BJ (cell line): Measurements from ENCODE around the gene KLF11. TPM values are rescaled to one million over a fixed set of nuclear protein-coding genes. Genes with fewer than 3 reads are reported as not detected.
"Not testable (repeated sequence)": the region's sequence is repeated elsewhere in the genome, so short reads cannot be mapped to it uniquely, and the experiment has no call there.

Experiments
- CTCF ChIA-PET: fragments of 350-600 bp; formaldehyde crosslinking; extraction: SDS; loops from one replicate; lab custom pipeline; 2021; ENCODE audit warnings: antibody characterized with exemption, inconsistent platforms; lab: Yijun Ruan, JAX
- POLR2A ChIA-PET: fragments of 300-600 bp; sonication (Branson Sonifier 250); formaldehyde crosslinking; extraction: SDS; loops from one replicate; lab custom pipeline; 2021; ENCODE audit warnings: antibody characterized with exemption; lab: Charles Lee
- DNase-seq: peaks from one replicate; pipeline ENCODE4 v3.0.0-alpha.2; 2011; ENCODE audit warnings: low read depth
- H3K27me3 ChIP-seq: 2 replicates; pipeline ENCODE4 v1.6.0; 2011; ENCODE audit warnings: low read length; ENCODE audit not compliant: control insufficient read depth, insufficient read depth
- H3K36me3 ChIP-seq: 2 replicates; pipeline ENCODE4 v1.5.1; 2011; ENCODE audit warnings: low read length; ENCODE audit not compliant: control insufficient read depth, insufficient read depth
- H3K4me3 ChIP-seq: 2 replicates; pipeline ENCODE4 v1.5.1; 2011; ENCODE audit warnings: low read depth, mild to moderate bottlenecking, control low read depth, low read length
- polyA plus RNA-seq: library from polyadenylated mRNA; depleted of rRNA; stranded (reverse); fragments of >200 nt; gene quantifications from 2 replicates; pipeline ENCODE4 v1.2.3, GENCODE V29; 2011
- TF ChIP-seq, protein P1 (sequence below): IDR thresholded peaks from 2 replicates; pipeline ENCODE4 v1.5.1; 2011; ENCODE audit warnings: low read depth, mild to moderate bottlenecking, control low read depth, inconsistent platforms, low read length, moderate library complexity; ENCODE audit not compliant: insufficient read depth

Gene KLF11
- polyA plus RNA-seq, 1 experiment: 21.7 TPM

DNA sequence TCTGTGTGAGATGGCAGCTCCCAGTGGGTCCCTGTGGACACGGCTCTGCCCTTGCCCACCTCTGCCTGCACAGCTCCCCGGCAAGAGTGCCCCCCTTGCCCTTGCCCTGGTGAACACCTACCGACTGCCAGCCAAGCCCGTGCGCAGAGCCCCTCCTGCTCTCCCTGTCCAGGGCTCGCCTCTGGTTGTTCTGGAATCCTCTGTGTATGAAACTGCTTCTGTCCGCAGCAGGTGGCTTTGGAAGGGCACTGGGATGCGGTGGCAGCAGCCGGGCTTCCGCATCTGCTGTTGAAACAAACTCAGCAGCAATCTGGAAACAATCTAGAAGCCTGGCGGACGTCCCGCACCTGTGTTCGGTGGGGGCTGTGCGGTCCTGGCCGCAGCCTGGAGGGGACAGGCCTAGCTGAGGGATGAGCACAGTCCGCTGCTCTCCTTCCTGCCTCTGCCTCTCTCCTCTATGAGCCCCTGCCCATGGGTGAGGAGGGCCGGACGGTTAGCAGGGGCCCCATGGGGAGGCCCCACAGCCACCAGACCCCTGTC, 34.0 kb upstream of the KLF11 start:
- Histone ChIP-seq H3K27me3 (no peaks in the 10 kb centered on the region), H3K4me3 (no peak overlapping the region), H3K36me3 (no peaks in the 10 kb centered on the region)
- POLR2A ChIA-PET: interaction anchor here (0.6 kb wide), 1 partner anchor 34 kb away, joined by 9 read pairs; no protein-coding TSS in a partner anchor
- no peak for DNase-seq
- TF ChIP-seq, protein P1, sequence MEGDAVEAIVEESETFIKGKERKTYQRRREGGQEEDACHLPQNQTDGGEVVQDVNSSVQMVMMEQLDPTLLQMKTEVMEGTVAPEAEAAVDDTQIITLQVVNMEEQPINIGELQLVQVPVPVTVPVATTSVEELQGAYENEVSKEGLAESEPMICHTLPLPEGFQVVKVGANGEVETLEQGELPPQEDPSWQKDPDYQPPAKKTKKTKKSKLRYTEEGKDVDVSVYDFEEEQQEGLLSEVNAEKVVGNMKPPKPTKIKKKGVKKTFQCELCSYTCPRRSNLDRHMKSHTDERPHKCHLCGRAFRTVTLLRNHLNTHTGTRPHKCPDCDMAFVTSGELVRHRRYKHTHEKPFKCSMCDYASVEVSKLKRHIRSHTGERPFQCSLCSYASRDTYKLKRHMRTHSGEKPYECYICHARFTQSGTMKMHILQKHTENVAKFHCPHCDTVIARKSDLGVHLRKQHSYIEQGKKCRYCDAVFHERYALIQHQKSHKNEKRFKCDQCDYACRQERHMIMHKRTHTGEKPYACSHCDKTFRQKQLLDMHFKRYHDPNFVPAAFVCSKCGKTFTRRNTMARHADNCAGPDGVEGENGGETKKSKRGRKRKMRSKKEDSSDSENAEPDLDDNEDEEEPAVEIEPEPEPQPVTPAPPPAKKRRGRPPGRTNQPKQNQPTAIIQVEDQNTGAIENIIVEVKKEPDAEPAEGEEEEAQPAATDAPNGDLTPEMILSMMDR: no peak
- CTCF ChIA-PET: interaction anchor here (1.5 kb wide), 1 partner anchor 25 kb away, joined by 7 read pairs; no protein-coding TSS in a partner anchor

GRCh38 chr2:10009811-10010781, 33.3 kb upstream of the KLF11 start:
- TF ChIP-seq, protein P1: no peak
- ChIA-PET CTCF (interaction anchor here (0.6 kb wide), 1 partner anchor 36 kb away, joined by 3 read pairs; no protein-coding TSS in a partner anchor), POLR2A (interaction anchor here (0.6 kb wide), 1 partner anchor 34 kb away, joined by 9 read pairs; no protein-coding TSS in a partner anchor)
- Histone ChIP-seq H3K36me3 (no peaks in the 10 kb centered on the region), H3K27me3 (no peaks in the 10 kb centered on the region), H3K4me3 (no peak overlapping the region)
- DNase-seq: no peak

DNA sequence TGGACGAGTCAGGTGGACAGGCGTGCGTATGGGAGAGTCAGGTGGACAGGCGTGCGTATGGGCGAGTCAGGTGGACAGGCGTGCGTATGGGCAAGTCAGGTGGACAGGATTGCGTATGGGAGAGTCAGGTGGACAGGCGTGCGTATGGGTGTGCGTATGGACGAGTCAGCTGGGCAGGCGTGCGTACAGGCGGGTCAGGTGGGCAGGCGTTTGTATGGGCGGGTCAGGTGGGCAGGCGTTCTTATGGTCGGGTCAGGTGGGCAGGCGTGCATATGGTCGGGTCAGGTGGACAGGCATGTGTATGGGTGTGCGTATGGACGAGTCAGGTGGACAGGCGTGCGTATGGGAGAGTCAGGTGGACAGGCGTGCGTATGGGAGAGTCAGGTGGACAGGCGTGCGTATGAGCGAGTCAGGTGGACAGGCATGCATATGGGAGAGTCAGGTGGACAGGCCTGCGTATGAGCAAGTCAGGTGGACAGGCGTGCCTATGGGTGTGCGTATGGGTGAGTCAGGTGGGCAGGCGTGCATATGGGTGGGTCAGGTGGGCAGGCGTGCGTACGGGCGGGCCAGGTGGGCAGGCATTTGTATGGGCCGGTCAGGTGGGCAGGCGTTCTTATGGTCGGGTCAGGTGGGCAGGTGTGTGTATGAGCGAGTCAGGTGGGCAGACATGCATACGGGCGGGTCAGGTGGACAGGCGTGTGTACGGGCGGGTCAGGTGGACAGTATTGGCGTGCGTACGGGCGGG, 32.3 kb upstream of the KLF11 start:
- CTCF ChIA-PET: interaction anchor here (0.6 kb wide), 1 partner anchor 37 kb away, joined by 3 read pairs; no protein-coding TSS in a partner anchor
- POLR2A ChIA-PET, H3K4me3 ChIP-seq, DNase-seq, H3K36me3 ChIP-seq, H3K27me3 ChIP-seq: not testable (repeated sequence)

DNA sequence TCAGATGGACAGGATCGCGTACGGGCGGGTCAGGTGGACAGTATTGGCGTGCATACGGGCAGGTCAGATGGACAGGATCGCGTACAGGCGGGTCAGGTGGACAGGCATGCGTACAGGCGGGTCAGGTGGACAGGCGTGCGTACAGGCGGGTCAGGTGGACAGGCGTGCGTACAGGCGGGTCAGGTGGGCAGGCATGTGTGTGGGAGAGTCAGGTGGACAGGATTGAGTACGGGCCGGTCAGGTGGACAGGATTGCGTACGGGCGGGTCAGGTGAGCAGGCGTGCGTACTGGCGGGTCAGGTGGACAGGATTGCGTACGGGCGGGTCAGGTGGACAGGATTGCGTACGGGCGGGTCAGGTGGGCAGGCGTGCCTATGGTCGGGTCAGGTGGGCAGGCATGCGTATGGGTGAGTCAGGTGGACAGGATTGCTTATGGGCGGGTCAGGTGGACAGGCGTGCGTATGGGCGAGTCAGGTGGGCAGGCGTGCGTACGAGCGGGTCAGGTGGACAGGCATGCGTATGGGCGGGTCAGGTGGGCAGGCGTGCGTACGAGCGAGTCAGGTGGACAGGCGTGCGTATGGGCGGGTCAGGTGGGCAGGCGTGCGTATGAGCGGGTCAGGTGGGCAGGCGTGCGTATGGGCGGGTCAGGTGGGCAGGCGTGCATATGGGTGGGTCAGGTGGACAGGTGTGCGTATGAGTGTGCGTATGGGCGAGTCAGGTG, 31.6 kb upstream of the KLF11 start:
- H3K27me3 ChIP-seq, DNase-seq, POLR2A ChIA-PET, H3K36me3 ChIP-seq, H3K4me3 ChIP-seq, CTCF ChIA-PET: not testable (repeated sequence)

- POLR2A ChIA-PET, H3K27me3 ChIP-seq, H3K4me3 ChIP-seq, DNase-seq, CTCF ChIA-PET, H3K36me3 ChIP-seq: not testable (repeated sequence)
Measured at GRCh38 chr2:10012366-10012962, 30.9 kb upstream of the KLF11 start.

DNA sequence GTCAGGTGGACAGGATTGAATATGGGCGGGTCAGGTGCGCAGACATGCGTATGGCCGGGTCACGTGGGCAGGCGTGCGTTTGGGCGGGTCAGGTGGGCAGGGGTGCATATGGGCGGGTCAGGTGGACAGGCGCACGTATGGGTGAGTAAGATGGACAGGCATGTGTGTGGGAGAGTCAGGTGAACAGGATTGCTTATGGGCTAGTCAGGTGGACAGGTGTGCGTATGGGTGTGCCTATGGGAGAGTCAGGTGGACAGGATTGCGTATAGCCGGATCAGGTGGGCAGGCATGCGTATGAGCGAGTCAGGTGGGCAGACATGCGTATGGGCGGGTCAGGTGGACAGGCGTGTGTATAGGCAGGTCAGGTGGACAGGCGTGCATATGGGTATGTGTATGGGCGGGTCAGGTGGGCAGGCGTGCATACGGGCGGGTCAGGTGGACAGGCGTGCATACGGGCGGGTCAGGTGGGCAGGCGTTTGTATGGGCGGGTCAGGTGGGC, 30.3 kb upstream of the KLF11 start:
- no peak for DNase-seq
- TF ChIP-seq, protein P1: no peak
- CTCF ChIA-PET: no interaction called here

DNA sequence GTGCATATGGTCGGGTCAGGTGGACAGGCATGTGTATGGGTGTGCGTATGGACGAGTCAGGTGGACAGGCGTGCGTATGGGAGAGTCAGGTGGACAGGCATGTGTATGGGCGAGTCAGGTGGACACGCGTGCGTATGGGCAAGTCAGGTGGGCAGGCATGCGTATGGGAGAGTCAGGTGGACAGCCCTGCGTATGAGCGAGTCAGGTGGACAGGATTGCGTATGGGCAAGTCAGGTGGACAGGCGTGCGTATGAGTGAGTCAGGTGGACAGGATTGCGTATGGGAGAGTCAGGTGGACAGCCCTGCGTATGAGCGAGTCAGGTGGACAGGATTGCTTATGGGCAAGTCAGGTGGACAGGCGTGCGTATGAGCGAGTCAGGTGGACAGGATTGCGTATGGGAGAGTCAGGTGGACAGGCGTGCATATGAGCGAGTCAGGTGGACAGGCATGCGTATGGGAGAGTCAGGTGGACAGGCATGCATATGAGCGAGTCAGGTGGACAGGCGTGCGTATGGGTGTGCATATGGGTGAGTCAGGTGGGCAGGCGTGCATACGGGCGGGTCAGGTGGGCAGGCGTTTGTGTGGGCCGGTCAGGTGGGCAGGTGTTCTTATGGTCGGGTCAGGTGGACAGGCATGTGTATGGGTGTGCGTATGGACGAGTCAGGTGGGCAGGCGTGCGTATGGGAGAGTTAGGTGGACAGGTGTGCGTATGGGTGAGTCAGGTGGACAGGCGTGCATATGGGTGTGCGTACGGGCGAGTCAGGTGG, 29.5 kb upstream of the KLF11 start:
- POLR2A ChIA-PET, DNase-seq, H3K4me3 ChIP-seq, H3K36me3 ChIP-seq, H3K27me3 ChIP-seq, CTCF ChIA-PET: not testable (repeated sequence)

More for the DNA sequence above, 30.3 kb upstream of the KLF11 start:
- Histone ChIP-seq H3K36me3 (no peaks in the 10 kb centered on the region), H3K4me3 (no peak overlapping the region), H3K27me3 (0 out of 2 replicates have a peak, but pooled peaks cover under 1% of the 10 kb centered on the region)
- POLR2A ChIA-PET: no interaction called here
